CD4-positive, alpha-beta T cell (primary cell): Measurements from ENCODE around the gene SOST. TPM values are rescaled to one million over a fixed set of nuclear protein-coding genes. Genes with fewer than 3 reads are reported as not detected.

Experiments
- ATAC-seq: fragments of 200-7000 bp; cut with Tn5 transposase; one replicate; pipeline ENCODE4 v1.10.0; 2022; ENCODE audit warnings: mild to moderate bottlenecking; ENCODE audit not compliant: poor library complexity
- CTCF ChIA-PET: fragments of 350-600 bp; sonication (Branson Sonifier 250); formaldehyde crosslinking; loops from one replicate; lab custom pipeline; 2021; ENCODE audit warnings: antibody characterized with exemption, inconsistent platforms; lab: Charles Lee
- POLR2A ChIA-PET: fragments of 350-600 bp; sonication (Branson Sonifier 250); formaldehyde crosslinking; loops from one replicate; lab custom pipeline; 2021; ENCODE audit warnings: antibody characterized with exemption, inconsistent platforms; lab: Charles Lee
- DNase-seq, 14 experiments: peaks; one replicate each; pipeline ENCODE4 v3.0.0-alpha.2; 2013 to 2020; ENCODE audit warnings: mixed read lengths in 2 of 14
- H3K27ac ChIP-seq, 2 donors: one replicate each; pipeline versions ENCODE4 v1.5.1 to v1.7.0; 2013; ENCODE audit warnings: low read length in 2 of 2, low read depth in 1 of 2, mild to moderate bottlenecking in 1 of 2
- H3K27me3 ChIP-seq, 2 experiments: 1 replicate in 1 of 2; 2 replicates in 1 of 2; pipeline versions ENCODE4 v1.6.1 to v1.7.0; 2013; ENCODE audit warnings: low read length in 2 of 2, control low read depth in 1 of 2, mild to moderate bottlenecking in 1 of 2, moderate library complexity in 1 of 2; ENCODE audit not compliant: insufficient read depth in 2 of 2, control insufficient read depth in 1 of 2
- H3K36me3 ChIP-seq: one replicate; pipeline ENCODE4 v1.6.1; 2013; ENCODE audit warnings: low read length, control low read depth; ENCODE audit not compliant: insufficient read depth
- H3K4me1 ChIP-seq: one replicate; pipeline ENCODE4 v1.6.1; 2013; ENCODE audit warnings: low read length, control low read depth; ENCODE audit not compliant: insufficient read depth
- H3K4me3 ChIP-seq: one replicate; pipeline ENCODE4 v1.5.1; 2013; ENCODE audit warnings: mild to moderate bottlenecking, low read length, moderate library complexity
- H3K9me3 ChIP-seq, 2 experiments: 1 replicate in 1 of 2; 2 replicates in 1 of 2; pipeline versions ENCODE4 v1.6.1 to v1.7.0; 2013; ENCODE audit warnings: low read length in 2 of 2, mild to moderate bottlenecking in 2 of 2, control low read depth in 1 of 2, moderate library complexity in 1 of 2; ENCODE audit not compliant: control insufficient read depth in 1 of 2, insufficient read depth in 1 of 2
- H3K27ac Mint-ChIP-seq: one replicate; pipeline ENCODE4 v1.8.0; 2020; ENCODE audit warnings: mixed read lengths
- H3K27me3 Mint-ChIP-seq: one replicate; pipeline ENCODE4 v1.8.0; 2021; ENCODE audit warnings: mixed read lengths
- H3K36me3 Mint-ChIP-seq: one replicate; pipeline ENCODE4 v1.8.0; 2021; ENCODE audit warnings: low read depth, mixed read lengths
- H3K4me1 Mint-ChIP-seq: one replicate; pipeline ENCODE4 v1.8.0; 2021; ENCODE audit warnings: low read depth, mixed read lengths
- H3K4me3 Mint-ChIP-seq: one replicate; pipeline ENCODE4 v1.8.0; 2020; ENCODE audit warnings: mild to moderate bottlenecking, mixed read lengths
- H3K9me3 Mint-ChIP-seq: one replicate; pipeline ENCODE4 v1.8.0; 2020; ENCODE audit warnings: mixed read lengths
- CTCF ChIP-seq: fragments of 200-600 bp; IDR thresholded peaks from one replicate; pipeline ENCODE4 v1.8.0; 2022; ENCODE audit warnings: antibody characterized with exemption, mild to moderate bottlenecking
- intact Hi-C, 2 experiments: fragments of 100-400 bp; cut with DNase I in 1 of 2; cut with micrococcal nuclease in 1 of 2; formaldehyde crosslinking; loops; one replicate each; pipeline versions ENCODE4 v1.15.1 to v1.9.0; 2023 to 2025; cut with DNase I, micrococcal nuclease
- total RNA-seq, 174 experiments: library from RNA in 2 of 174; stranded (reverse) in 2 of 174; gene quantifications; one replicate each; pipeline ENCODE4 v1.2.3 and lab custom pipeline; 2021 to 2026

SOST gene
- total RNA-seq, 2 experiments from 2014 or later = not detected

- Histone ChIP-seq H3K27ac (no peak overlapping the region), H3K4me1 (no peaks in the 10 kb centered on the region), H3K9me3 (no peaks in the 10 kb centered on the region), H3K36me3 (no peaks in the 10 kb centered on the region), H3K27me3 (peaks cover 26 to 36% of the 10 kb centered on the region in 2 experiments), H3K4me3 (no peak overlapping the region)
- Mint-ChIP-seq H3K27me3 (peaks cover 46% of the 10 kb centered on the region), H3K4me3 (no peak overlapping the region), H3K36me3 (no peaks in the 10 kb centered on the region), H3K4me1 (no peaks in the 10 kb centered on the region), H3K9me3 (no peaks in the 10 kb centered on the region), H3K27ac (no peak overlapping the region)
- TF ChIP-seq CTCF = no peak
- ATAC-seq (no peak), DNase-seq (no peak)
- intact Hi-C loops = no loop called here
- CTCF ChIA-PET = interaction anchor here (1.1 kb wide), 1 partner anchor 64 kb away, joined by 3 read pairs; no protein-coding TSS in a partner anchor
- POLR2A ChIA-PET = no interaction called here
Observed at GRCh38 chr17:43758086-43758485, 505 bp downstream of the SOST start.

- no peaks in the 10 kb centered on the region for H3K9me3 ChIP-seq
- Mint-ChIP-seq H3K4me1 (no peaks in the 10 kb centered on the region), H3K9me3 (no peaks in the 10 kb centered on the region), H3K36me3 (no peaks in the 10 kb centered on the region), H3K27ac (no peak overlapping the region), H3K27me3 (peaks cover 55% of the 10 kb centered on the region), H3K4me3 (no peak overlapping the region)
- DNase-seq (no peak), ATAC-seq (no peak)
- H3K4me3 ChIP-seq = no peak overlapping the region
- no peak for TF ChIP-seq CTCF
- no peak overlapping the region for H3K27ac ChIP-seq
- H3K36me3 ChIP-seq = no peaks in the 10 kb centered on the region
- POLR2A ChIA-PET = no interaction called here
- CTCF ChIA-PET = interaction anchor here (1.1 kb wide), 1 partner anchor 63 kb away, joined by 3 read pairs; no protein-coding TSS in a partner anchor
- no peaks in the 10 kb centered on the region for H3K4me1 ChIP-seq
- intact Hi-C loops = no loop called here
- peaks cover 26 to 36% of the 10 kb centered on the region in 2 experiments for H3K27me3 ChIP-seq
Observed at GRCh38 chr17:43757171-43757660, 1.4 kb downstream of the SOST start.

GRCh38 chr17:43756201-43756600 is 2.4 kb downstream of the SOST start:
- no peak overlapping the region for H3K27ac Mint-ChIP-seq
- H3K4me3 Mint-ChIP-seq = no peak overlapping the region
- no peak for TF ChIP-seq CTCF

More at GRCh38 chr17:43756201-43756600, 2.4 kb downstream of the SOST start:
- peaks cover 63% of the 10 kb centered on the region for H3K27me3 Mint-ChIP-seq
- no peaks in the 10 kb centered on the region for H3K9me3 Mint-ChIP-seq
- Histone ChIP-seq H3K36me3 (no peaks in the 10 kb centered on the region), H3K4me3 (no peak overlapping the region), H3K4me1 (no peaks in the 10 kb centered on the region), H3K27ac (no peak overlapping the region), H3K27me3 (peaks cover 26 to 36% of the 10 kb centered on the region in 2 experiments), H3K9me3 (no peaks in the 10 kb centered on the region)
- ChIA-PET CTCF (interaction anchor here (1.7 kb wide), 1 partner anchor 10 kb away, joined by 5 read pairs; no protein-coding TSS in a partner anchor), POLR2A (no interaction called here)
- ATAC-seq (no peak), DNase-seq (no peak)
- H3K4me1 Mint-ChIP-seq = no peaks in the 10 kb centered on the region
- H3K36me3 Mint-ChIP-seq = no peaks in the 10 kb centered on the region
- intact Hi-C loops = no loop called here
